ENCODE measurements around the gene BAX. TPM values are rescaled to one million over a fixed set of nuclear protein-coding genes. Genes with fewer than 3 reads are reported as not detected.

BAX gene
- total RNA-seq, 1 donor from 2014 or later: 169 TPM

DNA sequence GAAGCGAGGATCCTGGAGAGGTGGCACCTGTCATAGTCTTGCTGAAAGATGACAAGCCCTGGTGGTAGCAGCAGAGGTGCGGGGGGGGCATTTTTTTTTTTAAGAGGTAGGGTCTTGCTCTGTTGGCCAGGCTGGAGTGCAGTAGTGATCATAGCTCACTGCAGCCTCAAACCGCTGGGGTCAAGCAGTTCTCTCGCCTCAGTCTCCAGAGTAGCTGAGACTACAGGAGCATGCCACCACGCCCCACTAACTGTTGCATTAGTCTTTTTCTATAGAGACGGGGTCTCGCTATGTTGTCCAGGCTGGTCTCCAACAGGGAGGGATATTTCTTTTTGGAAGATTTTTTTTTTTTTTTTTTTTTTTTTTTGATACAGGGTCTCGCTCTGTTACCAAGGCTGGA lies 3.3 kb downstream of the BAX start:
- H3K9me3 ChIP-seq (ENCODE audit: insufficient read depth, low read depth, low read length): no peaks in the 10 kb centered on the region

DNA sequence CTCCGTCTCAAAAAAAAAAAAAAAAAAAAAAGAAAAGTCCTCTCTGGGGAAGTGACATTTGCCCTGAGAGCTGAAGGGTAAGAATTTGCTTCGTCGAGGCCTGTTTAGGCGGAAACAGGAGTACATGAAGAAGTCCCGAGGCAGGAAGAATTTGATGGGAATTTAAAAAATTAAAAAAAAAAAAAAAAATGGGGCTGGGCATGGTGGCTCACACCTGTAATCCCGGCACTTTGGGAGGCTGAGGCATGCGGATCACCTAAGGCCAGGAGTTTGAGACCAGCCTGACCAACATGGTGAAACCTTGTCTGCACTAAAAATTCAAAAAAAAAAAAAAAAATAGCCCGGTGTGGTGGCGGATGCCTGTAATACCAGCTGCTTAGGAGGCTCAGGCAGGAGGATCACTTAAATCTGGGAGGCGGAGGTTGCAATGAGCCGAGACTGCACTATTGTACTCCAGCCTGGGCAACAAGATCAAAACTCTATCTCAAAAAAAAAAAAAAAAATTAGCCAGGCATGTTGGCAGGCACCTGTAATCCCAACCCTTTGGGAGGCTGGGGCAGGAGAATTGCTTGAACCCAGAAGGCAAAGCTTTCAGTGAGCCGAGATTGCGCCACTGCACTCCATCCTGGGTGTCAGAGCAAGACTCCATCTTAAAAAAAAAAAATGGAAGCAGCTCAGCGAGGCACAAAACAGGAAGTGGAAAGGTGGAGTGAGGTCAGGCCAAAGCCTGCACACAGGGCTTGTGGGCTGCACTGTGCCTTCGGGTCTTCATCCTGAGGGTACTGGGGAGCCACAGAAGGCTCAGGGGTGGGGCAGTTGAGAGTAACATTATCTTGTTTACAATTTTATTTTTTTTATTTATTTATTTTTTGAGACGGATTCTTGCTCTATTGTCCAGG lies 4.9 kb downstream of the BAX start:
- peaks cover 7% of the 10 kb centered on the region for H3K36me3 ChIP-seq (ENCODE audit: insufficient read depth, low read length)
- H3K27me3 Mint-ChIP-seq (ENCODE audit: low read depth, unreplicated experiment): no peaks in the 10 kb centered on the region
- peaks cover 35% of the 10 kb centered on the region for H3K79me2 ChIP-seq (ENCODE audit: insufficient read depth, low read length)
- no peak overlapping the region for H2AFZ ChIP-seq (ENCODE audit: low read depth, low read length)
- DNase-seq (ENCODE audit: low read depth): no peak
- TF ChIP-seq, protein P1, sequence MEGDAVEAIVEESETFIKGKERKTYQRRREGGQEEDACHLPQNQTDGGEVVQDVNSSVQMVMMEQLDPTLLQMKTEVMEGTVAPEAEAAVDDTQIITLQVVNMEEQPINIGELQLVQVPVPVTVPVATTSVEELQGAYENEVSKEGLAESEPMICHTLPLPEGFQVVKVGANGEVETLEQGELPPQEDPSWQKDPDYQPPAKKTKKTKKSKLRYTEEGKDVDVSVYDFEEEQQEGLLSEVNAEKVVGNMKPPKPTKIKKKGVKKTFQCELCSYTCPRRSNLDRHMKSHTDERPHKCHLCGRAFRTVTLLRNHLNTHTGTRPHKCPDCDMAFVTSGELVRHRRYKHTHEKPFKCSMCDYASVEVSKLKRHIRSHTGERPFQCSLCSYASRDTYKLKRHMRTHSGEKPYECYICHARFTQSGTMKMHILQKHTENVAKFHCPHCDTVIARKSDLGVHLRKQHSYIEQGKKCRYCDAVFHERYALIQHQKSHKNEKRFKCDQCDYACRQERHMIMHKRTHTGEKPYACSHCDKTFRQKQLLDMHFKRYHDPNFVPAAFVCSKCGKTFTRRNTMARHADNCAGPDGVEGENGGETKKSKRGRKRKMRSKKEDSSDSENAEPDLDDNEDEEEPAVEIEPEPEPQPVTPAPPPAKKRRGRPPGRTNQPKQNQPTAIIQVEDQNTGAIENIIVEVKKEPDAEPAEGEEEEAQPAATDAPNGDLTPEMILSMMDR (IDR thresholded peaks at IDR 0.05; ENCODE audit: insufficient read depth, low read depth, low read length): no peak
- no peak for TF ChIP-seq EZH2 (IDR thresholded peaks at IDR 0.05; ENCODE audit: insufficient read depth, low read length)
- no peak overlapping the region for H3K27ac Mint-ChIP-seq (ENCODE audit: unreplicated experiment)
- H3K4me1 Mint-ChIP-seq (ENCODE audit: low read depth, unreplicated experiment): peaks cover 36% of the 10 kb centered on the region
- H3K36me3 Mint-ChIP-seq (ENCODE audit: low read depth, unreplicated experiment): peaks cover 17% of the 10 kb centered on the region
- H3K27ac ChIP-seq (ENCODE audit: low read depth, low read length): no peak overlapping the region
- H3K4me1 ChIP-seq (ENCODE audit: insufficient read depth, low read length): peaks cover 36% of the 10 kb centered on the region
- FAIRE-seq: no peak
- no peak overlapping the region for H3K4me3 ChIP-seq (ENCODE audit: insufficient read depth, low read depth, low read length)
- H3K9me3 ChIP-seq (ENCODE audit: insufficient read depth, low read depth, low read length): no peaks in the 10 kb centered on the region
- H3K27me3 ChIP-seq (ENCODE audit: insufficient read depth, low read length): no peaks in the 10 kb centered on the region
- no peaks in the 10 kb centered on the region for H3K9me3 Mint-ChIP-seq (ENCODE audit: unreplicated experiment)
- H4K20me1 ChIP-seq (ENCODE audit: insufficient read depth, low read length): no peaks in the 10 kb centered on the region
- H3K9ac ChIP-seq (ENCODE audit: low read length): no peak overlapping the region
- H3K4me3 Mint-ChIP-seq (ENCODE audit: unreplicated experiment): no peak overlapping the region
- H3K4me2 ChIP-seq (ENCODE audit: low read length): no peak overlapping the region

More for the DNA sequence above, 3.3 kb downstream of the BAX start:
- FAIRE-seq: no peak
- Histone ChIP-seq H3K79me2 (ENCODE audit: insufficient read depth, low read length) (peaks cover 35% of the 10 kb centered on the region), H3K4me3 (ENCODE audit: insufficient read depth, low read depth, low read length) (no peak overlapping the region), H3K4me2 (ENCODE audit: low read length) (no peak overlapping the region), H3K27me3 (ENCODE audit: insufficient read depth, low read length) (no peaks in the 10 kb centered on the region), H4K20me1 (ENCODE audit: insufficient read depth, low read length) (no peaks in the 10 kb centered on the region), H2AFZ (ENCODE audit: low read depth, low read length) (no peak overlapping the region), H3K27ac (ENCODE audit: low read depth, low read length) (no peak overlapping the region), H3K9ac (ENCODE audit: low read length) (no peak overlapping the region), H3K36me3 (ENCODE audit: insufficient read depth, low read length) (peaks cover 7% of the 10 kb centered on the region), H3K4me1 (ENCODE audit: insufficient read depth, low read length) (peaks cover 20% of the 10 kb centered on the region)
- peaks cover 24% of the 10 kb centered on the region for H3K4me1 Mint-ChIP-seq (ENCODE audit: low read depth, unreplicated experiment)
- no peaks in the 10 kb centered on the region for H3K27me3 Mint-ChIP-seq (ENCODE audit: low read depth, unreplicated experiment)
- DNase-seq (ENCODE audit: low read depth): no peak
- H3K36me3 Mint-ChIP-seq (ENCODE audit: low read depth, unreplicated experiment): peaks cover 17% of the 10 kb centered on the region
- H3K9me3 Mint-ChIP-seq (ENCODE audit: unreplicated experiment): no peaks in the 10 kb centered on the region
- no peak for TF ChIP-seq EZH2 (IDR thresholded peaks at IDR 0.05; ENCODE audit: insufficient read depth, low read length)
- TF ChIP-seq, protein P1 (IDR thresholded peaks at IDR 0.05; ENCODE audit: insufficient read depth, low read depth, low read length): no peak
- peak overlapping the region; percentile 27 for H3K4me3 Mint-ChIP-seq (ENCODE audit: unreplicated experiment)
- no peak overlapping the region for H3K27ac Mint-ChIP-seq (ENCODE audit: unreplicated experiment)

All from astrocyte (in vitro differentiated cells and primary cell).